NB4 (cell line): ENCODE measurements around the gene SMTN.

ENCODE experiments used
- MAX ChIP-seq: IDR thresholded peaks from 2 replicates; pipeline ENCODE4 v1.6.1; 2011; ENCODE audit warnings: low read depth, low read length
- POLR2A ChIP-seq: IDR thresholded peaks from 2 replicates; pipeline ENCODE4 v1.6.1; 2011; ENCODE audit warnings: mild to moderate bottlenecking; ENCODE audit not compliant: insufficient read length; ENCODE audit errors: extremely low read depth

DNA sequence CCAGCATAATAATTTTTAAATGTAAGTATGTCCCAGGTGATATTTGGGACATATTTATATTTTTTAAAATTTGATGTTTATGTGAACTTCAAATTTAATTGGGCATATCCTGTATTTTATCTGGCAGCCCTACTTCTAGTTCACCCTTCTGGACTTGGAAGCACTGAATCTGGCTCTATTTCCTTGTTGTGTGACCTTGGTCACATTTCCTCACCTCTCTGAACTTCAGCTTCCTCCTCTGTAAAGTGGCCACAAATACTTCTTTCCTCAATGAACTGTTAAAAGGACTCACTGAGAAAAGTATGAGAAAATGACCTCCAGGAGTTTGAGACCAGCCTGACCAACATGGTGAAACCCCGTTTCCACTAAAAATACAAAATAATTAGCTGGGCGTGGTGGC is 70.8 kb downstream of the SMTN start:
- TF ChIP-seq MAX (no peak), POLR2A (no peak)
